Measurements from ENCODE around the gene ATP11A.
A peak's percentile ranks its signal among the peaks of the same experiment; 100 is the strongest.

ATP11A gene

DNA sequence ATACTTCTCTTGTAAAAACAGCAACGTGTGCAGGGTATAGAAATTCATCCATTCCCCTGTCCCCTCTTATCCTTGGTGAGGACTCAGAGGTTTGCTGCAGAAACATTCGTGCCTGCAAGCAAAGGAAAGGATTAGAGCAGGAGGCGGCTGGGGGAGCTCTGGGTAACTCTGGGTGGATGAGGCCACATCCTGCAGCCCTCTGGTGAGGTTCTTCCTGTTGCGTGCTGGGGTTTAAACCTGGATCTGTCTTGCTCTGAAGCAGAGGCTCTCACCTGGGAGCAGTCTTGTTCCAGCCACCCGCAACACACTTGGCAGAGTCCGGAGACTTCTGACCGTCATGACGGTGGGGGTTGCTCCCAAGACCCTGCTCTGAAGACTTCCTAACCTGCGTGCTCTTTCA lies 69.2 kb downstream of the ATP11A start:
- TF ChIP-seq CTCF (IDR thresholded peaks at IDR 0.05; ENCODE audit: insufficient read depth, low read length, missing control alignments) = no peak
- DNase-seq (ENCODE audit: low read depth, low spot score) = no peak
- CTCF ChIA-PET = no interaction called here
- POLR2A ChIA-PET = no interaction called here
- no peak overlapping the region for H3K4me3 ChIP-seq (ENCODE audit: low read depth, low read length)

DNA sequence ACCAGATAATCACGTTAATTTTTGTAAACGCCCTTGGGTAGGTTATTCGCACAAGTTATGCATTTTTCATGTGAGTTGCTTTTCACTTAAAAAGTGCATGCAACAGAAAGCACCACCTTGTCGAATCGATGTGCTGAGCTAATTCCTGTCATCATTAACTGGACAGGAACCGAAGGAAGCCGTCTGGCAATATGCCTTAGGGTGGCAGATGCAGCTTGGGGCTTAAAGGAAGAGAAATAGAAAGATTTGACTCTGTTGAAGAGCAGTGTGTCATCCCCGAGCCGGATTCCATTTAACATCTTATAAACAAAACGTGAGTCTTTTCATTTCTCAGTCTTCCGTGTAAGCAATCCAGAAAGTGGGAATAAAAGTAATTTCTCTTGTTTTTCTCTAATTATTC lies 70.0 kb downstream of the ATP11A start:
- POLR2A ChIA-PET = no interaction called here
- CTCF ChIA-PET = no interaction called here
- no peak for TF ChIP-seq CTCF (IDR thresholded peaks at IDR 0.05; ENCODE audit: insufficient read depth, low read length, missing control alignments)
- DNase-seq (ENCODE audit: low read depth, low spot score) = no peak
- H3K4me3 ChIP-seq (ENCODE audit: low read depth, low read length) = no peak overlapping the region

GRCh38 chr13:112760435-112760834 lies 70.6 kb downstream of the ATP11A start:
- no peak for TF ChIP-seq CTCF (IDR thresholded peaks at IDR 0.05; ENCODE audit: insufficient read depth, low read length, missing control alignments)
- H3K4me3 ChIP-seq (ENCODE audit: low read depth, low read length) = no peak overlapping the region
- ChIA-PET POLR2A (no interaction called here), CTCF (no interaction called here)
- DNase-seq (ENCODE audit: low read depth, low spot score) = no peak

- POLR2A ChIA-PET = no interaction called here
- no peak for DNase-seq (ENCODE audit: low read depth, low spot score)
- CTCF ChIA-PET = no interaction called here
- no peak for TF ChIP-seq CTCF (IDR thresholded peaks at IDR 0.05; ENCODE audit: insufficient read depth, low read length, missing control alignments)
- no peak overlapping the region for H3K4me3 ChIP-seq (ENCODE audit: low read depth, low read length)
Measured at GRCh38 chr13:112760931-112761330, 71.1 kb downstream of the ATP11A start.

GRCh38 chr13:112761701-112762689 lies 72.2 kb downstream of the ATP11A start:
- no peak for TF ChIP-seq CTCF (IDR thresholded peaks at IDR 0.05; ENCODE audit: insufficient read depth, low read length, missing control alignments)
- ChIA-PET POLR2A (no interaction called here), CTCF (interaction anchor here (0.8 kb wide), 1 partner anchor 17 kb away, joined by 3 read pairs; no protein-coding TSS in a partner anchor)
- DNase-seq (ENCODE audit: low read depth, low spot score) = peak; percentile 31
- no peak overlapping the region for H3K4me3 ChIP-seq (ENCODE audit: low read depth, low read length)

GRCh38 chr13:112762690-112763080 lies 72.8 kb downstream of the ATP11A start:
- no peak for DNase-seq (ENCODE audit: low read depth, low spot score)
- TF ChIP-seq CTCF (IDR thresholded peaks at IDR 0.05; ENCODE audit: insufficient read depth, low read length, missing control alignments) = no peak
- ChIA-PET CTCF (no interaction called here), POLR2A (no interaction called here)
- H3K4me3 ChIP-seq (ENCODE audit: low read depth, low read length) = no peak overlapping the region

Data from AG04449 (cell line).